AG04450 (cell line): ENCODE results near the gene TMEM9B. TPM values are rescaled to one million over a fixed set of nuclear protein-coding genes. Genes with fewer than 3 reads are reported as not detected.

Source experiments
- CTCF ChIA-PET: fragments of 300-600, 350-600 bp; formaldehyde crosslinking; extraction: SDS; loops from one replicate; lab custom pipeline; 2022; ENCODE audit warnings: antibody characterized with exemption, inconsistent platforms; lab: Charles Lee
- POLR2A ChIA-PET: fragments of 350-600 bp; formaldehyde crosslinking; extraction: SDS; loops from one replicate; lab custom pipeline; 2021; ENCODE audit warnings: antibody characterized with exemption, inconsistent platforms; lab: Yijun Ruan, JAX
- DNase-seq: peaks from one replicate; pipeline ENCODE4 v3.0.0-alpha.2; 2011; ENCODE audit warnings: low read depth, low spot score
- H3K27ac ChIP-seq: one replicate; pipeline ENCODE4 v1.5.1; 2012; ENCODE audit warnings: low read depth, low read length, control low read depth
- H3K27me3 ChIP-seq: one replicate; pipeline ENCODE4 v1.6.0; 2012; ENCODE audit warnings: low read length; ENCODE audit not compliant: control insufficient read depth, insufficient read depth
- H3K4me3 ChIP-seq: 2 replicates; pipeline ENCODE4 v1.5.1; 2011; ENCODE audit warnings: mild to moderate bottlenecking, low read depth, low read length, control low read depth
- H3K9me3 ChIP-seq: 2 replicates; pipeline ENCODE4 v1.5.1; 2012; ENCODE audit warnings: low read length; ENCODE audit not compliant: control insufficient read depth, insufficient read depth
- polyA plus RNA-seq: library from polyadenylated mRNA; depleted of rRNA; stranded (reverse); fragments of >200 nt; gene quantifications from 2 replicates; pipeline ENCODE4 v1.2.3, GENCODE V29; 2011
- TF ChIP-seq, protein P1 (sequence below): IDR thresholded peaks from 2 replicates; pipeline ENCODE4 v1.5.1; 2011; ENCODE audit warnings: low read depth, low read length, control low read depth, inconsistent platforms

The TMEM9B gene
- polyA plus RNA-seq, 1 experiment = 53.9 TPM

DNA sequence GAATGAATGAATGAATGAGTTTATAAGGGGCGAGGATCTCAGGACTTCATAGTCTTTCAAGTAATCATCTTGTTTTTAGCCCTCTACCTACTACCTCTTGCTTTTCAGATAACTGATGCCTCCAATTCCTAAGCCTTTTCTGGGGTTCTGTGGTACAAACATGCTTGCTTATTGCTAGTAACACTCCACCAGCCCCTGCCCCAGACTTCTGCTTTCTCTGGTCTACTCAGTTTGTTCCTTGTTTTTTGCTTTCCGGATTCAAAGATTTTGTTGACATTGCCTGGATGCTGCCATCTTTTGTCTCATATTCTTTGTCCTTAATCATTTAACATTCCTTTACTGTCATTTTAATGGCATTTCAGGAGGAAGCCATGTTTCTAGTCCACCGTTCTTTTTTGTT, 8.9 kb upstream of the TMEM9B start:
- no peak overlapping the region for H3K4me3 ChIP-seq
- CTCF ChIA-PET = no interaction called here
- H3K27ac ChIP-seq = no peak overlapping the region
- POLR2A ChIA-PET = no interaction called here
- H3K9me3 ChIP-seq = no peaks in the 10 kb centered on the region
- TF ChIP-seq, protein P1, sequence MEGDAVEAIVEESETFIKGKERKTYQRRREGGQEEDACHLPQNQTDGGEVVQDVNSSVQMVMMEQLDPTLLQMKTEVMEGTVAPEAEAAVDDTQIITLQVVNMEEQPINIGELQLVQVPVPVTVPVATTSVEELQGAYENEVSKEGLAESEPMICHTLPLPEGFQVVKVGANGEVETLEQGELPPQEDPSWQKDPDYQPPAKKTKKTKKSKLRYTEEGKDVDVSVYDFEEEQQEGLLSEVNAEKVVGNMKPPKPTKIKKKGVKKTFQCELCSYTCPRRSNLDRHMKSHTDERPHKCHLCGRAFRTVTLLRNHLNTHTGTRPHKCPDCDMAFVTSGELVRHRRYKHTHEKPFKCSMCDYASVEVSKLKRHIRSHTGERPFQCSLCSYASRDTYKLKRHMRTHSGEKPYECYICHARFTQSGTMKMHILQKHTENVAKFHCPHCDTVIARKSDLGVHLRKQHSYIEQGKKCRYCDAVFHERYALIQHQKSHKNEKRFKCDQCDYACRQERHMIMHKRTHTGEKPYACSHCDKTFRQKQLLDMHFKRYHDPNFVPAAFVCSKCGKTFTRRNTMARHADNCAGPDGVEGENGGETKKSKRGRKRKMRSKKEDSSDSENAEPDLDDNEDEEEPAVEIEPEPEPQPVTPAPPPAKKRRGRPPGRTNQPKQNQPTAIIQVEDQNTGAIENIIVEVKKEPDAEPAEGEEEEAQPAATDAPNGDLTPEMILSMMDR = no peak
- H3K27me3 ChIP-seq = no peaks in the 10 kb centered on the region
- DNase-seq = no peak

DNA sequence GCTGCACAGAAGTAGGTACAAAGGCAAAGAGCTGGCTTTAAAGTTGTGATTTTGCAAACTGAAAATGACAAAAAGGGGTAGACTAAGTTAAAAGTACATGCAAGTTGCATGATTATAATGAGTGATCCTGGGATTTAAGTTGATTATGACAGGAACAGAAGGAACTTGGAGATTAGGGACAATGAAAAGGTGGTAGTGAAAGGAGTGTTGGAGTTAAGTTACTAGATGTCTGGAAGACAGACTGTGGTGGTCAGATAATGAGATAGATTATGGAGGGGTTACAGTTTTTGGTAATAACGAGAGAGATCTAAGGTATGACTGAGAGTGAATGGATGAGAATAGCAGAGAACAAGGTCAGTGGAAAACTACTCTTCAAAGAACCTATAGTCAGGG, 7.7 kb upstream of the TMEM9B start:
- Histone ChIP-seq H3K27ac (no peak overlapping the region), H3K9me3 (no peaks in the 10 kb centered on the region), H3K27me3 (no peaks in the 10 kb centered on the region), H3K4me3 (no peak overlapping the region)
- TF ChIP-seq, protein P1 = no peak
- CTCF ChIA-PET = interaction anchor here (1.3 kb wide), 1 partner anchor 166 kb away, joined by 5 read pairs; no protein-coding TSS in a partner anchor
- POLR2A ChIA-PET = no interaction called here
- DNase-seq = no peak

DNA sequence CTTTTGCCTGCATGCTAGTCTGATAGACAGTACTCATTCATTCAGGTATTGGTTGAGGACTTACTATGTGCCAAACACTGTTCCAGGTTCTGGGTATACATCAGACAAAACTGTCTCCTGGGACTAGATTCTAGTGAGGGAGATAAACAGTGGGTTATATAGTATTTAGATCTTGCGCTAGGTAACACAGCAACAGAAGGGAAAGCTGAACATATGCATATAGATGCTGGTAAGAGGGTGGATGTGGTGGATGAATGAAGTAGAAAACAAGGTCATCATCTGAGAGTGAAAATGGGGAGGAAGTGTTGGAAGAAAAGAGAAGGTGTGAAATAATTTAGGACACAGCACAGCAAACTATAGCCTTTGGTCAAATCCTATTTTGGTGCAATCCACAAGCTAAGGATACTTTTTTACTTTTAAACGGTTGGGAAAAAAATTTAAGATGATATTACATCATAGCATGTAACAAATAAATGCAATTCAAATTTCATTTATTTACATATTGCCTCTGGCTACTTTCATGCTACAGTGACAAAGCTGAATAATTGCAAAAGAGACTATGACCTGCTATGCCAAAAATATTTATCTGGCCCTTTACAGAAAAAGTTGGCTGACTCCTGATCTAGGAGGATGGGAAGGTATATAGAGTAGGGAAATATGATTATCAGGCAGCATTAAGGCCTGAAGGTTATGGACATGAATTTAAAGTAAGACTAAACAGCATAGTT, 7.1 kb upstream of the TMEM9B start:
- no peaks in the 10 kb centered on the region for H3K27me3 ChIP-seq
- ChIA-PET POLR2A (no interaction called here), CTCF (interaction anchor here (1.3 kb wide), 1 partner anchor 167 kb away, joined by 5 read pairs; no protein-coding TSS in a partner anchor)
- no peaks in the 10 kb centered on the region for H3K9me3 ChIP-seq
- TF ChIP-seq, protein P1 = no peak
- DNase-seq = no peak
- no peak overlapping the region for H3K4me3 ChIP-seq
- no peak overlapping the region for H3K27ac ChIP-seq

DNA sequence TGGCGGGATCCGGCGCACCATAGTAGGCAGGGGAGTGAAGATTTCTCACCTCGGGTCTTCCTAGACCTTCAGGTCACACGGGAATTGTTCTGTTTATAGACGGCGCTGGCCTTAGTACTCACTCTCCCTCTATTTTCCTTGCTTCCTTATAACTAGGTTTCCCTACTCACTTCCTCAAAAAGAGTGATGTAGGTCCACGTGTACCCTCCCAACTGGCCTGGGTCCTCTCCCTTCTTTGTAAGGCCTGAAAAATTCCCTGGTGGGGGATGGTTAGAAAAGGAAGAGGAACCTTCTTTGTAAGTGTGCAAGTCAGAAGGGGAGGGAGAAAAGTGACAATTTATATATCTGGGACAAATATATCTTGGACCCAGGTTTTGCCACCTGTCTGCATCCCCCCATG, 2.9 kb upstream of the TMEM9B start:
- Histone ChIP-seq H3K9me3 (no peaks in the 10 kb centered on the region; the same call in 1 of the 2 replicates), H3K27me3 (no peaks in the 10 kb centered on the region), H3K27ac (no peak overlapping the region), H3K4me3 (no peak overlapping the region)
- DNase-seq = no peak
- TF ChIP-seq, protein P1 = no peak
- POLR2A ChIA-PET = no interaction called here
- CTCF ChIA-PET = no interaction called here
